ENCODE data around the gene CLDN20. TPM values are rescaled to one million over a fixed set of nuclear protein-coding genes. Genes with fewer than 3 reads are reported as not detected.
A peak's percentile ranks its signal among the peaks of the same experiment; 100 is the strongest.
"Not testable (repeated sequence)": the region's sequence is repeated elsewhere in the genome, so short reads cannot be mapped to it uniquely, and the experiment has no call there.

The CLDN20 gene
- total RNA-seq, 1 experiment from 2014 or later, result not detected

- H3K27me3 ChIP-seq (ENCODE audit: low read length); H4K20me1 ChIP-seq (ENCODE audit: insufficient read depth, low read depth, low read length); H3K9me3 ChIP-seq (ENCODE audit: low read length); H3K9ac ChIP-seq (ENCODE audit: low read length); H3K4me3 ChIP-seq (ENCODE audit: low read length); H3K4me2 ChIP-seq (ENCODE audit: low read depth, low read length, poor library complexity, severe bottlenecking); H2AFZ ChIP-seq (ENCODE audit: low read length); H3K27ac ChIP-seq (ENCODE audit: low read length); H3K9me2 ChIP-seq (replicated peaks; ENCODE audit: insufficient read depth, low read length): not testable (repeated sequence)
- H3K79me2 ChIP-seq (ENCODE audit: low read length), result peaks cover 64% of the 10 kb centered on the region
- peaks cover 21% of the 10 kb centered on the region for H3K4me1 ChIP-seq (ENCODE audit: low read length)
- peak; percentile 59 for DNase-seq
- peaks cover 22% of the 10 kb centered on the region for H3K36me3 ChIP-seq (ENCODE audit: insufficient read depth, low read length)
Observed at GRCh38 chr6:155268088-155268867, 4.5 kb downstream of the CLDN20 start.

DNA sequence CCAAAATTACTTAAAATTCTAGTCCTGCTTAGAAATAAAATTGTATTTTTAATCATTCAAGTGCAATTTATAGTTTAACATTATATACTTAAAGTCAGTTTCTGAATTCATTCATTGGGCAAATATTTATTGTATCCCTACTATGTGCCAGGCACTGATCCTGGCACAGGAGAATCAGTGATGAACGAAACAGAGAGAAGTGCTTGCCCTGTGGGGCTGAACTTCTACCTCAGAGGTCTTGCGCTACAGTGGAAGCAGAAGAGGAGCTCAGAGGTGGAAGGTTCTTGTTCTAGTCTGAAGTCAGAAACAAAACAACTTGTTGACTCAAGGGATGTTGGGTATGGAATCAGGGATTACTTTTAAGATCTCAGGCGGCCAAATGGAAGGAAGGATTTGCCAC is 6.0 kb downstream of the CLDN20 start:
- Histone ChIP-seq H3K27me3 (ENCODE audit: low read length) (no peaks in the 10 kb centered on the region), H4K20me1 (ENCODE audit: insufficient read depth, low read depth, low read length) (no peaks in the 10 kb centered on the region), H3K9me2 (replicated peaks; ENCODE audit: insufficient read depth, low read length) (no peaks in the 10 kb centered on the region), H3K4me1 (ENCODE audit: low read length) (peaks cover 18% of the 10 kb centered on the region), H3K79me2 (ENCODE audit: low read length) (peaks cover 59% of the 10 kb centered on the region), H3K4me3 (ENCODE audit: low read length) (no peak overlapping the region), H3K36me3 (ENCODE audit: insufficient read depth, low read length) (peaks cover 32% of the 10 kb centered on the region), H3K9ac (ENCODE audit: low read length) (no peak overlapping the region), H3K4me2 (ENCODE audit: low read depth, low read length, poor library complexity, severe bottlenecking) (no peak overlapping the region), H2AFZ (ENCODE audit: low read length) (no peak overlapping the region), H3K9me3 (ENCODE audit: low read length) (no peaks in the 10 kb centered on the region), H3K27ac (ENCODE audit: low read length) (no peak overlapping the region)
- no peak for DNase-seq

DNA sequence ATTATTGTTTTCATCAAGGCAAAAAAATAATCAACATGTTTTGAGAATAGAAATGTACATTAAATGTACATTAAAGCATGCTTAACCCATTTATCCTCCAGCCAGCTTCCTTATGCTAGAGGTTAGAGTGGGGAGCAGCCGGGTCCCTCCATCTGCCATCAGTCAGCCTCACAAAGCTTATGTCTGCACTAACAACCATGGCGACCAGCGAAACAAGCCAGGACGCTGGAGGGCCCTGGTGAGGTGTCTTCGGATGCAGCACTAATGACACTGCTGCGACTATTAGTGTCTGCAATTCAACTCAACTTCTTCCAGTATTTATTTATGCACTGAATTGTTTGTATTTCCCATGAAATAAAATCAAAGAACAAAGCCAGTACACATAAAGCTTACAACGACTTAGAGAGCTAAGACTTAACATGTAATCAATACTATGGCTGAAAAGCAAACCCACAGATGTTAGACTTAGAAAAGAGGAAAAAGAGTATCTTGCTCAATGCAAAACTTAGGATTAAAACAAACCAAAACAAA is 6.8 kb downstream of the CLDN20 start:
- Histone ChIP-seq H2AFZ (ENCODE audit: low read length) (no peak overlapping the region), H3K27me3 (ENCODE audit: low read length) (no peaks in the 10 kb centered on the region), H3K4me3 (ENCODE audit: low read length) (no peak overlapping the region), H3K9ac (ENCODE audit: low read length) (no peak overlapping the region), H3K4me1 (ENCODE audit: low read length) (peaks cover 15% of the 10 kb centered on the region), H3K9me2 (replicated peaks; ENCODE audit: insufficient read depth, low read length) (no peaks in the 10 kb centered on the region), H3K79me2 (ENCODE audit: low read length) (peaks cover 53% of the 10 kb centered on the region), H3K27ac (ENCODE audit: low read length) (no peak overlapping the region), H4K20me1 (ENCODE audit: insufficient read depth, low read depth, low read length) (no peaks in the 10 kb centered on the region), H3K9me3 (ENCODE audit: low read length) (no peaks in the 10 kb centered on the region), H3K36me3 (ENCODE audit: insufficient read depth, low read length) (peaks cover 28% of the 10 kb centered on the region), H3K4me2 (ENCODE audit: low read depth, low read length, poor library complexity, severe bottlenecking) (no peak overlapping the region)
- DNase-seq, result no peak

DNA sequence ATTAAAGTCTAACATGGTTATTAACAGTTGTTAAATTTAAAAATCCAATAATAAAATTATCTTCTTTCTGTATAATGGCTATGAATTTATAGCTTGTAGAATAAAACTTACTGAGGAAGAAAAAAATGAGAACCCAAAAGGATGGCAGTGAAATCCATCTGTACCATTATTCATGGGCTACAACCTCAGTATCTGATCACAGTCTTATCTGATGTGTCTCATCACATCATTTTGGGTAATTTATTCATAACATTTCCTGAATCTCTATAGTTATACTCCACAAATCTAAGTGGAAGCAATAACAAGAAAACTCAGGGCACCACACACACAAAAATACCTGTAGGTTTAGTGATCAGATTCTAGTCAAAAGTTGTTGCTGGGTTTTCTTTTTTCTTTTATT is 7.3 kb downstream of the CLDN20 start:
- H3K27ac ChIP-seq (ENCODE audit: low read length), result no peak overlapping the region

GRCh38 chr6:155272353-155273232 is 8.8 kb downstream of the CLDN20 start:
- H3K36me3 ChIP-seq (ENCODE audit: insufficient read depth, low read length), result peaks cover 23% of the 10 kb centered on the region
- H3K4me2 ChIP-seq (ENCODE audit: low read depth, low read length, poor library complexity, severe bottlenecking), result no peak overlapping the region
- H3K9me2 ChIP-seq (replicated peaks; ENCODE audit: insufficient read depth, low read length), result no peaks in the 10 kb centered on the region
- H3K27me3 ChIP-seq (ENCODE audit: low read length), result no peaks in the 10 kb centered on the region
- no peaks in the 10 kb centered on the region for H3K9me3 ChIP-seq (ENCODE audit: low read length)
- DNase-seq, result no peak
- no peak overlapping the region for H3K9ac ChIP-seq (ENCODE audit: low read length)
- no peak overlapping the region for H3K4me3 ChIP-seq (ENCODE audit: low read length)
- H3K79me2 ChIP-seq (ENCODE audit: low read length), result peaks cover 54% of the 10 kb centered on the region
- H3K27ac ChIP-seq (ENCODE audit: low read length), result no peak overlapping the region
- H4K20me1 ChIP-seq (ENCODE audit: insufficient read depth, low read depth, low read length), result no peaks in the 10 kb centered on the region
- H2AFZ ChIP-seq (ENCODE audit: low read length), result no peak overlapping the region
- peaks cover 15% of the 10 kb centered on the region for H3K4me1 ChIP-seq (ENCODE audit: low read length)

More for the DNA sequence above, 7.3 kb downstream of the CLDN20 start:
- no peak overlapping the region for H3K4me2 ChIP-seq (ENCODE audit: low read depth, low read length, poor library complexity, severe bottlenecking)
- no peak for DNase-seq
- H3K9me2 ChIP-seq (replicated peaks; ENCODE audit: insufficient read depth, low read length), result no peaks in the 10 kb centered on the region
- peaks cover 15% of the 10 kb centered on the region for H3K4me1 ChIP-seq (ENCODE audit: low read length)
- H3K27me3 ChIP-seq (ENCODE audit: low read length), result no peaks in the 10 kb centered on the region
- H4K20me1 ChIP-seq (ENCODE audit: insufficient read depth, low read depth, low read length), result no peaks in the 10 kb centered on the region
- H3K36me3 ChIP-seq (ENCODE audit: insufficient read depth, low read length), result peaks cover 28% of the 10 kb centered on the region
- no peak overlapping the region for H3K9ac ChIP-seq (ENCODE audit: low read length)
- no peak overlapping the region for H2AFZ ChIP-seq (ENCODE audit: low read length)
- no peak overlapping the region for H3K4me3 ChIP-seq (ENCODE audit: low read length)
- peaks cover 55% of the 10 kb centered on the region for H3K79me2 ChIP-seq (ENCODE audit: low read length)
- H3K9me3 ChIP-seq (ENCODE audit: low read length), result no peaks in the 10 kb centered on the region

- H3K27ac ChIP-seq (ENCODE audit: low read length), result peak overlapping the region; percentile 37
- no peak for DNase-seq
- no peaks in the 10 kb centered on the region for H4K20me1 ChIP-seq (ENCODE audit: insufficient read depth, low read depth, low read length)
- peaks cover 15% of the 10 kb centered on the region for H3K4me1 ChIP-seq (ENCODE audit: low read length)
- no peak overlapping the region for H3K4me2 ChIP-seq (ENCODE audit: low read depth, low read length, poor library complexity, severe bottlenecking)
- no peak overlapping the region for H3K9ac ChIP-seq (ENCODE audit: low read length)
- H3K79me2 ChIP-seq (ENCODE audit: low read length), result peaks cover 58% of the 10 kb centered on the region
- H3K9me3 ChIP-seq (ENCODE audit: low read length), result no peaks in the 10 kb centered on the region
- H2AFZ ChIP-seq (ENCODE audit: low read length), result no peak overlapping the region
- H3K36me3 ChIP-seq (ENCODE audit: insufficient read depth, low read length), result peaks cover 25% of the 10 kb centered on the region
- H3K27me3 ChIP-seq (ENCODE audit: low read length), result no peaks in the 10 kb centered on the region
- H3K4me3 ChIP-seq (ENCODE audit: low read length), result no peak overlapping the region
- H3K9me2 ChIP-seq (replicated peaks; ENCODE audit: insufficient read depth, low read length), result no peaks in the 10 kb centered on the region
Observed at GRCh38 chr6:155273431-155273830, 9.6 kb downstream of the CLDN20 start.

- no peaks in the 10 kb centered on the region for H3K27me3 ChIP-seq (ENCODE audit: low read length)
- H3K79me2 ChIP-seq (ENCODE audit: low read length), result peaks cover 65% of the 10 kb centered on the region
- no peak overlapping the region for H3K27ac ChIP-seq (ENCODE audit: low read length)
- peaks cover 26% of the 10 kb centered on the region for H3K36me3 ChIP-seq (ENCODE audit: insufficient read depth, low read length)
- peaks cover 15% of the 10 kb centered on the region for H3K4me1 ChIP-seq (ENCODE audit: low read length)
- no peaks in the 10 kb centered on the region for H3K9me2 ChIP-seq (replicated peaks; ENCODE audit: insufficient read depth, low read length)
- no peaks in the 10 kb centered on the region for H3K9me3 ChIP-seq (ENCODE audit: low read length)
- no peak for DNase-seq
- no peak overlapping the region for H3K9ac ChIP-seq (ENCODE audit: low read length)
- H3K4me3 ChIP-seq (ENCODE audit: low read length), result no peak overlapping the region
- H3K4me2 ChIP-seq (ENCODE audit: low read depth, low read length, poor library complexity, severe bottlenecking), result no peak overlapping the region
- H2AFZ ChIP-seq (ENCODE audit: low read length), result no peak overlapping the region
- no peaks in the 10 kb centered on the region for H4K20me1 ChIP-seq (ENCODE audit: insufficient read depth, low read depth, low read length)
Observed at GRCh38 chr6:155274106-155274505, 10.3 kb downstream of the CLDN20 start.

DNA sequence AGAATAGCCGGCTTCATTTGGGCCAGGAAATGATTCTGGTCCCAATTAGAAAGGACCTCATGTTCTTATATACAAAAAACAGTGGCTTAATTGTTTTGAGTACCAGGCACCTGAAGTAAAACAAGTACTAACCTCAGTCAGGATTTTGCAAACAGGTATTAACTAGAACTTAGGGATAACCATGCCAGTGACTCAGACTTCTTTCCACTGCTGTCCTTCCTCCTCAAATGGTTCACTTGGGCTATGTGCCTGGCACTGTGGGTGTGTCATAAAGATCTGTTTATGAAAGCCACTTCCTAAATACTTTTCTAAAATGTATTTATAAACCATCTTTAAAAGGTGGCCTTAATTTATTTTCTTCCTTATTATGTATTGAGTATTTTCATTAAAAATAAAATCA is 10.7 kb downstream of the CLDN20 start:
- peaks cover 26% of the 10 kb centered on the region for H3K36me3 ChIP-seq (ENCODE audit: insufficient read depth, low read length)
- no peaks in the 10 kb centered on the region for H3K9me3 ChIP-seq (ENCODE audit: low read length)
- no peaks in the 10 kb centered on the region for H4K20me1 ChIP-seq (ENCODE audit: insufficient read depth, low read depth, low read length)
- H3K4me1 ChIP-seq (ENCODE audit: low read length), result peaks cover 15% of the 10 kb centered on the region
- H3K27me3 ChIP-seq (ENCODE audit: low read length), result no peaks in the 10 kb centered on the region
- no peak overlapping the region for H3K9ac ChIP-seq (ENCODE audit: low read length)
- H3K79me2 ChIP-seq (ENCODE audit: low read length), result peaks cover 69% of the 10 kb centered on the region
- H3K9me2 ChIP-seq (replicated peaks; ENCODE audit: insufficient read depth, low read length), result no peaks in the 10 kb centered on the region
- DNase-seq, result no peak
- H3K27ac ChIP-seq (ENCODE audit: low read length), result no peak overlapping the region
- no peak overlapping the region for H3K4me3 ChIP-seq (ENCODE audit: low read length)
- H3K4me2 ChIP-seq (ENCODE audit: low read depth, low read length, poor library complexity, severe bottlenecking), result no peak overlapping the region
- H2AFZ ChIP-seq (ENCODE audit: low read length), result no peak overlapping the region

Data from Karpas-422 (cell line).